GM21367 (cell line): Measurements from ENCODE around the gene GCK.

Source experiments
- ATAC-seq: cut with Tn5 transposase; IDR thresholded peaks from one replicate; pipeline ENCODE4 v1.9.1; 2021; ENCODE audit not compliant: unreplicated experiment

The GCK gene

GRCh38 chr7:44189286-44189992 lies at the start of gene GCK:
Gene GCK (minus strand): TSS chr7:44189439. CDS start chr7:44188953, 486 bp downstream.
- no peak for ATAC-seq

GRCh38 chr7:44238116-44238695 lies 49.0 kb upstream of the GCK start:
- no peak for ATAC-seq

GRCh38 chr7:44237696-44238095 lies 48.5 kb upstream of the GCK start:
- ATAC-seq = no peak

- no peak for ATAC-seq
These were observed 47.1 kb upstream of the GCK start for GRCh38 chr7:44236333-44236728.

GRCh38 chr7:44235582-44236332 lies 46.5 kb upstream of the GCK start:
- no peak for ATAC-seq

- no peak for ATAC-seq
These were observed 45.8 kb upstream of the GCK start for GRCh38 chr7:44235066-44235465.

GRCh38 chr7:44232901-44233715 lies 43.9 kb upstream of the GCK start:
- ATAC-seq = no peak

GRCh38 chr7:44232396-44232795 lies 43.2 kb upstream of the GCK start:
- ATAC-seq = no peak

GRCh38 chr7:44231088-44231487 lies 41.8 kb upstream of the GCK start:
- no peak for ATAC-seq

- no peak for ATAC-seq
These were observed 41.0 kb upstream of the GCK start for GRCh38 chr7:44230286-44230685.

- ATAC-seq = no peak
These were observed 40.4 kb upstream of the GCK start for GRCh38 chr7:44229546-44230105.

- ATAC-seq = no peak
These were observed 39.5 kb upstream of the GCK start for GRCh38 chr7:44228571-44229350.

- no peak for ATAC-seq
These were observed 38.7 kb upstream of the GCK start for GRCh38 chr7:44227911-44228310.

- no peak for ATAC-seq
These were observed 37.1 kb upstream of the GCK start for GRCh38 chr7:44226396-44226753.

GRCh38 chr7:44225566-44226395 lies 36.5 kb upstream of the GCK start:
- ATAC-seq = no peak

GRCh38 chr7:44224974-44225565 lies 35.8 kb upstream of the GCK start:
- ATAC-seq = no peak

GRCh38 chr7:44224080-44224973 lies 35.1 kb upstream of the GCK start:
- no peak for ATAC-seq
